ENCODE data around the gene FAM83B.

The FAM83B gene

DNA sequence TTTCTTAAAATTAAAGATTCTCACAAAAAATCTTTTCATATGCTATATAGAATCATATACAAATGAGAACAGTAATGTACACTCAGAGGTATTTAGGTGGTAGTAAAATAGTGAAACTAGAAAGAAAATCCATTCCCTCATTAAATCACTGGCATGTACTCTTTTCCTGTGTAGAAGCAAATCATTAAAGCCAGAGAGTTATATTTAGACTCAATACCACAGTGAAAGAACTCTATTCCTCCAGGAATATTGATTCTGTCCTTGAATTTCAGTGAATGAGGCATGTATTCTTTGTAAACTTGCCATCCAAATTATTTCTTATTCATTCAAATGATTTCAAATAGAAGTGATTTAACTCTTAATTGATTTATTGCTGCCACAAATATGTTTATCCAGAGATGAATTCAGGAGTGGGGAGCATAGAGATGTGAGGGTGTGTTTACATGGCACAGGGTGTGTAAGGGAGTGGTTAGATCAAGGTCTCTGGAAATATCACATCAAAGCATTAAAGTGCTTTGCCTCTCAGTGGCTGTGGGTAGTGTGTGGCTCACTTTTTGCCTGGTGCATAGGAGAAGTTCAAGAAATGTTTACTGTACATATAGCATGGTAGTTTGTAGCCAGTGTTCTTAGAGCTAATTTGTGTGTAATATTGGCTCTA, 141.2 kb downstream of the FAM83B start:
- no peak for DNase-seq (ENCODE audit: low read depth)
- TF ChIP-seq, protein P1, sequence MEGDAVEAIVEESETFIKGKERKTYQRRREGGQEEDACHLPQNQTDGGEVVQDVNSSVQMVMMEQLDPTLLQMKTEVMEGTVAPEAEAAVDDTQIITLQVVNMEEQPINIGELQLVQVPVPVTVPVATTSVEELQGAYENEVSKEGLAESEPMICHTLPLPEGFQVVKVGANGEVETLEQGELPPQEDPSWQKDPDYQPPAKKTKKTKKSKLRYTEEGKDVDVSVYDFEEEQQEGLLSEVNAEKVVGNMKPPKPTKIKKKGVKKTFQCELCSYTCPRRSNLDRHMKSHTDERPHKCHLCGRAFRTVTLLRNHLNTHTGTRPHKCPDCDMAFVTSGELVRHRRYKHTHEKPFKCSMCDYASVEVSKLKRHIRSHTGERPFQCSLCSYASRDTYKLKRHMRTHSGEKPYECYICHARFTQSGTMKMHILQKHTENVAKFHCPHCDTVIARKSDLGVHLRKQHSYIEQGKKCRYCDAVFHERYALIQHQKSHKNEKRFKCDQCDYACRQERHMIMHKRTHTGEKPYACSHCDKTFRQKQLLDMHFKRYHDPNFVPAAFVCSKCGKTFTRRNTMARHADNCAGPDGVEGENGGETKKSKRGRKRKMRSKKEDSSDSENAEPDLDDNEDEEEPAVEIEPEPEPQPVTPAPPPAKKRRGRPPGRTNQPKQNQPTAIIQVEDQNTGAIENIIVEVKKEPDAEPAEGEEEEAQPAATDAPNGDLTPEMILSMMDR (IDR thresholded peaks at IDR 0.05; ENCODE audit: low read length, missing control alignments): no peak
- H3K4me3 ChIP-seq (replicated peaks; ENCODE audit: low read depth, low read length): no peak overlapping the region

DNA sequence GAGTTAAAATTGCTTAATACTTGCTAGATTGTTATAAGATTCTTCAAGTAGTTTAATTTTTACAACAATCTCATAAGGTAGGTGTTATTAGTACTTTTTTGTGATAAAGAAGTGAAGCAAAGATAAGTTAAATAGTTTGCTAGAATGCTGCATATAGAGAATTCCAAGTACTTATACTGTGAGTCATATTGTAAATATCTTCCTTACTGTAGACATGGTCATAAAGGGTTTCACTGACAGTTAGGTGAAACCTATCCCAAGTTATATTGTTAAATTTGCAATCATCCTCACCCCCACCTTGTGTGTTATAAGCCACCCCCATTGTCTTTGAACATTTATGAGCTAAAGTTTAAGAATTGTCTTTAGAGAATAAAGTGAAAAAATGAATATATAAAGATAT, 142.0 kb downstream of the FAM83B start:
- DNase-seq (ENCODE audit: low read depth): no peak
- TF ChIP-seq, protein P1 (IDR thresholded peaks at IDR 0.05; ENCODE audit: low read length, missing control alignments): no peak
- H3K4me3 ChIP-seq (replicated peaks; ENCODE audit: low read depth, low read length): no peak overlapping the region

DNA sequence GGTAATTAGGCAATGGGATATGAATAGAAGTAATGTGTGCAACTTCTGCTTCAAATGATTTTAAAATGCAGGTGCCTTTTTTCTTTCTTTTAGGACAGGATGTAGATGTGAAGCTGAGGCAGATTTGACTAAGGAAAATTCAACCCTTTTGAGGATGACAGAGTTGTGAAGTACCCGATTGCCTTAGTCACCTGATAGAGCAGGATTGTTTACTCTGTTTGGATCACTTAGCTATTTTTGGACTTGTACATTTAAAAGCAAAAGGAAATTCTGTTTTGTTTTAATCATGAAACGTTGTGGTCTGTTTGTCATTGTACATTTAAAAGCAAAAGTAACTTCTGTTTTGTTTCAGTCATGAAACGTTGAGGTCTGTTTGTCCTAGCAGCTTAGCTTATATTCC, 143.4 kb downstream of the FAM83B start:
- H3K4me3 ChIP-seq (replicated peaks; ENCODE audit: low read depth, low read length): no peak overlapping the region
- no peak for DNase-seq (ENCODE audit: low read depth)
- TF ChIP-seq, protein P1 (IDR thresholded peaks at IDR 0.05; ENCODE audit: low read length, missing control alignments): no peak
